T-helper 1 cell treated with Interleukin-12 subunit alpha and Interleukin-12 subunit beta and Interleukin-4 antibody, amounts not matched to agents 30 ng/mL and 1 ng/mL, for 36 hours (primary cell): ENCODE data around the gene LIPC. TPM values are rescaled to one million over a fixed set of nuclear protein-coding genes. Genes with fewer than 3 reads are reported as not detected.

Source experiments
- intact Hi-C: fragments of 100-400 bp; cut with micrococcal nuclease; formaldehyde crosslinking; loops from one replicate; pipeline ENCODE4 v1.15.1; 2024
- total RNA-seq: library from RNA; stranded (reverse); gene quantifications from 2 replicates; pipeline ENCODE4 v1.2.3, GENCODE V29; 2022

The LIPC gene
- total RNA-seq, 1 donor from 2014 or later: 4.4 TPM

DNA sequence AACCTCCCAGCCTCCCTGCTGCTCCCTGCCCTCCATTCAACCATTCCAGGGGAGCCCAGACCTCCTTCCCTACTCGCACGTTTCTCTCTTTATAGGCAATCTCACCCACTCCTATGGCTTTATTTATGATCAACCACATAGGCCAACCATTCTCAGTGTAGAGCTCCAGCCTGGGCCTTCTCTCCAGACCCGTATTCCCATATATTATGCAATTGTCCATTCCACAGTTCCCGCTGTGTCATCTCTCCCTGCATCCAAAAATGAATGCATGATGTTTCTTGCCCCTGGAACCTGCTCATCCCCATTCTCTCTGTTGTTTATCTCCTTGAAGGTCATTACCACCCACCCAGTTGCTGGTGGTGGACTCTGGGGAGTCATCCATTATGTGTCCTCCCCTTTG lies 140.7 kb downstream of the LIPC start:
- intact Hi-C loops: no loop called here

DNA sequence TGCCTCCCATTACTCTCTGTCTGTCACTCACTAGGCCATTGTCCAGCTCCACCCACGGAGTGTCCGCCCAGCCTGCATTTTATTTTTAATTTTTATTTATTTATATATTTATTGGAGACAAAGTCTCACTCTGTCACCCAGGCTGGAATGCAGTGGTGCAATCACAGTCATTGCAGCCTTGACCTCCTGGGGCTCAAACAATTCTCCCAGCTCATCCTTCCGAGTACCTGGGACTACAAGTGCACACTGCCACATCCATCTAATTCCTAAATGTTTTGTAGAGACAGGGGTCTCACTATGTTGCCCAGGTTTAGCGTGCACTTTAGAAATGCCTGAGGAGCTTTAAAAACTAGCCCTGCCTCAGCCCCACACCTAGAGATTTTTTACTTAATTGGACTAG lies 141.5 kb downstream of the LIPC start:
- intact Hi-C loops: no loop called here

DNA sequence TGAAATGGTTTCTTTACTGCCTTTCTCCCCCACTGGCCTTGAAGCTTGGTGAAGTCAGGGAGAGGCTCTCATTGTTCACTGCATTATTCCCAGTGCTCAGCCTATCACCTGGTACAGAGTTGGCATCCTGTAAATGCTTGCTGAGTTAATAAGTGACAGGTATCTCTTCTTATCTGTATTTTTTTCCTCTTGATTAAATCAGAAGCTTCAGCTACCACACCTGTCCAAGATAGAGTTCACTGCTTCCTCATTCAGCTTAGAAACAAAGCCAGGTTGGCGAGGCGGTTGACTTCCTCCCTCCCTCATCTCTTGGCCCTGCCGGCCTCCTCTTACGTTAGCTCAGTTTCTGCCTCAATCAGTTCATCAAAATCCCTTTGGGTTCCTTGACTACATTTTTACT lies 142.8 kb downstream of the LIPC start:
- intact Hi-C loops: no loop called here

- intact Hi-C loops: no loop called here
Measured at GRCh38 chr15:58575045-58575786, 143.4 kb downstream of the LIPC start.

GRCh38 chr15:58576657-58577056 lies 144.9 kb downstream of the LIPC start:
- intact Hi-C loops: no loop called here

- intact Hi-C loops: no loop called here
Measured at GRCh38 chr15:58582160-58582559, 150.4 kb downstream of the LIPC start.

- intact Hi-C loops: no loop called here
Measured at GRCh38 chr15:58583171-58583908, 151.5 kb downstream of the LIPC start.

- intact Hi-C loops: no loop called here
Measured at GRCh38 chr15:58584789-58585461, 153.1 kb downstream of the LIPC start.

GRCh38 chr15:58585693-58586443 lies 154.1 kb downstream of the LIPC start:
- intact Hi-C loops: no loop called here

- intact Hi-C loops: no loop called here
Measured at GRCh38 chr15:58587486-58587885, 155.7 kb downstream of the LIPC start.

DNA sequence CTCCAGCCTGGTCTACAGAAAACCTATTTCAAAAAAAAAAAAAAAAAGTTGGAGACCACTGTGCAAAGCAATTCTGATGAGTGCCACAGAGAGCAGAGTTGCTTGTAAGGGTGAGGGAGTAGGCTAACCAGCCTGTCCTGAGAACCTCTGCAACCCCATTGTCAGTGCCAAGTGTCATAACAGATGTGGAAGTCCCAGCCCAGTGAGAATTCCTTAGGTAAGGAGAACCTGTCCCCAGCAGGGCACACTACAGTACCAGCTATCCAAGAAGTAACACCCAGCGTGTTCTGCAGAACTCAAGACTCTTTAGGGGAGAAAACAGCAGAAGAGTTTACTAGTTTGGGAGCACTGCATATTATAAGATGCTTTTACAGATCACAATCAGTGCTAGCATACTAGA lies 156.3 kb downstream of the LIPC start:
- intact Hi-C loops: no loop called here

- intact Hi-C loops: no loop called here
Measured at GRCh38 chr15:58589047-58589446, 157.3 kb downstream of the LIPC start.

- intact Hi-C loops: no loop called here
Measured at GRCh38 chr15:58590236-58590635, 158.4 kb downstream of the LIPC start.

- intact Hi-C loops: no loop called here
Measured at GRCh38 chr15:58590926-58591325, 159.1 kb downstream of the LIPC start.

DNA sequence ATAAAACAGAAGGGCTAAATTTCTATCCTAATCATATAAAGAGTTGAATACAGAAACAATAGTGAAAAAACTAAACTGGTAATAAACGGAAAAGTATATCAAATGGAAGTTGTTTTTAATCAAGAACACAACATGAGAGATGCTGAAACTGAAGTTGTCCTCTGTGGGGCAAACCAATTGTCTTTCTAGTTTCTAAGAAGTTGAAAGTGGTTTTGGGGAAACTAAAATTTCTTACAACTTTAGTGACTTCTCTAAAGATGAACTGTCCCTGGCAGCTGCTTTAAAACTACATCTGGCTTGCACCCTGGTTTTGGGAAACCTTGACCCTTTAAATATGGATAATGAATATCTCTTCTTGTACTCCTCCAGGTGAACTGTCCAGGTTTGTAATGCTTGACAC lies 162.1 kb downstream of the LIPC start:
- intact Hi-C loops: no loop called here

DNA sequence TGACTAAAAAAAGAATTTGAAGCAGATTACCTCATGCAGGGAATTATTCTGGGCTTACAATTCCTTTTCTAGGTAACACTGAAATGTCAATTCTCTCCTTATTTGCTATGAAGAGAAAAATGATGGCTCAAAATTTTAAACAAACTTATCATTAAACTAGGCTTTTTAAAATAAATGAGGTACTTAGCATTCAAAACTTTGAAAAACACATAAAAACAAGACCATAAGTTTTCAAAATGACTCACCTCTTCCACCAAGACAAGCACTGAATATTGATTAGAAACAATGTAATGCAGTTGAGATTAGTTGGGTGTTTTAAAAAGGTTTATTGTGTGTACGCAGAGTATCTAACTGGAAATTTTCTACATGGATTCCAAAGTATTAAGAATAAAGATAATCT lies 163.1 kb downstream of the LIPC start:
- intact Hi-C loops: loop anchor here (5.0 kb wide), 1 partner anchor 368 kb away; no protein-coding TSS in a partner anchor

DNA sequence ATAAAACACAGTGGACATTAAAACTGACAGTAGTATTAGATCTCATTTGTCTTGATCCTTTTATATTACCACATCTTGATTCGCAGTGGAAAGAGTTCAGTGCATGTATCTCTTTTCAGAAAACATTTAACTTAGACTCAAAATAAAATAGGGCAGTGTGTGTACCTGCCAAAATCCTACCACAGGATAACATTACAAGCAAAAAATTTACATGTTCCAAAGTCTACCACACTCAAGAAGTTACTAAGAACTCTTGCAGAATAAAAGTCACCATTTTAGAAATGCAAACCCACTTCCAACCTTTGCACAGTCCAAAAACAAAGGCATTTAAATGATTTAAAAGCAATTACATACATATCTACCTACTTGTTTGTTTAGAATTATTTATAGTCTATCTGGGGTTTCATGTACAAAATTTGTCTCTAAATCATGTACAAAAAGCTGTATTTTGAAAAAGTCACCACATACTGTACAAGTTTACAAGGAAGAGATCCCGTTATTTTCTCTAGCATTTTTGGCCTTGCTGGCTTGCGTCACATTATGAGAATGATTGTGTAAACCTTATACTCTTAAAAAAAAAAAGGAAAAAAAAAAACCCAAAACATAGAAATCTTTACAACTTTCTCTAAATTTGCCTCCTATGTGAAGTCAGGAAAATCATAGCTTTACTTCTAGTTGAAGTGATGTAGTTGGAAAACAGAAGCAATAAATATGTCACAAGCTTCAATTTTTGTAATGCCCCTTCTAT lies 163.9 kb downstream of the LIPC start:
- intact Hi-C loops: loop anchor here (5.0 kb wide), 1 partner anchor 368 kb away; no protein-coding TSS in a partner anchor

- intact Hi-C loops: loop anchor here (5.0 kb wide), 1 partner anchor 371 kb away; no protein-coding TSS in a partner anchor
Measured at GRCh38 chr15:58597943-58598828, 166.4 kb downstream of the LIPC start.

DNA sequence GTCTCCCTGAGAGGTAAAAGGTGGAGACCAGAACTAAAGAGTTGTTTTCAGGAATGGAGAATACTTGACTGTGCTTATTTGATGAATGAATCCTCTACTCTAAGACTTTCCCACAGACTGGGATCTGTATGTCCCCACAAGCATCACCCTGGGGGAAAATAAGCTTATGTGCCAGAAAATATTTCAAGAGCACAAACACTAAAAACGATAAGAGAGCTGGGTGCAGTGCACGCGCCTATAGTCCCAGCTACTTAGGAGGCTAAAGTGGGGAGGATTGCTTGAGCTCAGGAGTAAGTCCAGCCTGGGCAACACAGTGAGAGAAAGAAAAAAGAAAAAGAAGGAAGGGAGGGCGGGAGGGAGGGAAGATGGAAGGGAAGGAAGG lies 167.0 kb downstream of the LIPC start:
- intact Hi-C loops: loop anchor here (5.0 kb wide), 1 partner anchor 372 kb away; no protein-coding TSS in a partner anchor

DNA sequence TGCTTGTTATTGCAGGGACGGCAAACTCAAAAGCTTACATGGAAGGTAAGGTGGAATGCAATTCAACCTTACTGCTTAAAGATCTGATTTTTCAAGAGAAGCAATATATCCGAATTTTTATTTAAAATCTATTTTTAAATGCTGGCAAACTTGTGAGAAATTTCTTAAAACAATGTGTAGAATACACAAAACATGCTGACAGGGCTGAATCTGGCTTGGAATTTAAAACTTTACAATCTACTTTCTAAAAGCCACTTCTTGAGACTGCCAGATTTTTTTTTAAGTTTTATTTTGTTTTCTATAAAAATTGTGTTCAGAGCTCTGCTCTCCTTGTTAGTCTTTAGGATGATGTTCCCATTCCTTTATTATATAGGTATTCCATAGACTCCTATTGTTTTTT lies 171.0 kb downstream of the LIPC start:
- intact Hi-C loops: no loop called here
